ENCODE data around the gene CD37.
"Not testable (repeated sequence)": the region's sequence is repeated elsewhere in the genome, so short reads cannot be mapped to it uniquely, and the experiment has no call there.

The CD37 gene

DNA sequence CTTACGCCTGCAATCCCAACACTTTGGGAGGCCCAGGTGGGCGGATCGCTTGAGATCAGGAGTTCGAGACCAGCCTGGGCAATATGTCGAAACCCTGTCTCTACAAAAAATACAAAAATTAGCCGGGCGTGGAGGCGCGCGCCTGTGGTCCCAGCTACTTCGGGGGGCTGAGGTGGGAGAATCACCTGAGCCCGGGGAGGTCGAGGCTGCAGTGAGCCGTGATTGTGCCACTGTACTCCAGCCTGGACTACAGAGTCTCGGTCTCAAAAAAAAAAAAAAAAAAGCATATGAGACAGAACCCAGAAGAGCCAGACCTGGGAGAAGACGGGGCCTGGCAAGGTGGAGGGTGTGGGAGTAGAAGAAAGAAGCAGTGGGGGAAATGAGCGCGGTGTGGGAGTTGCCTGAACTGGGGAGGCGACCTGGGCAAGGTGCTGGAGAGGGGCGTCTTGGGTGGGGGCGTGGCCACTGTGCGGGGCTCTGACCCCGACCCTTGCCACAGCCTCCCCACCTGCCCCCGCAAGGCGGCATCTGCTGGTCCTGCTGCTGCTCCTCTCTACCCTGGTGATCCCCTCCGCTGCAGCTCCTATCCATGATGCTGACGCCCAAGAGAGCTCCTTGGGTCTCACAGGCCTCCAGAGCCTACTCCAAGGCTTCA, 29.0 kb downstream of the CD37 start:
- FAIRE-seq (no peak), DNase-seq (ENCODE audit: insufficient read length, low spot score) (no peak)
- no peak for TF ChIP-seq POLR2A (IDR thresholded peaks at IDR 0.05; ENCODE audit: low read depth, low read length)

DNA sequence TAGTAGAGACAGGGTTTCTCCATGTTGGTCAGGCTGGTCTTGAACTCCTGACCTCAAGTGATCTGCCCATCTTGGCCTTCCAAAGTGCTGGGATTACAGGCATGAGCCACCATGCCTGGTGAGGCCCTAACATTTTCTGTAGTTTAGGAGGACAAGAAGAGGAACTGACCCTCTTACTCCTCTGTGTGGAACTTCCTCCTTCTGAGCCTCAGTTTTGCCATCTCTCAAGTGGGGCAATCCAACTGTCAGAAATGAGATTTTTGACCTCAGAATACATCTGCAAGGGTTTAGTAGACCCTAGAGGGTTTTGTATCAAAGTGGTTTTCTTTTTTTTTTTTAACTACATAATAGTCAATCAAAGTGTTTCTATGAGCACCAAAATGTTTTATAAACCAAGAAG, 30.9 kb downstream of the CD37 start:
- DNase-seq (ENCODE audit: insufficient read length, low spot score) = no peak
- no peak for TF ChIP-seq POLR2A (IDR thresholded peaks at IDR 0.05; ENCODE audit: low read depth, low read length)
- FAIRE-seq = no peak

DNA sequence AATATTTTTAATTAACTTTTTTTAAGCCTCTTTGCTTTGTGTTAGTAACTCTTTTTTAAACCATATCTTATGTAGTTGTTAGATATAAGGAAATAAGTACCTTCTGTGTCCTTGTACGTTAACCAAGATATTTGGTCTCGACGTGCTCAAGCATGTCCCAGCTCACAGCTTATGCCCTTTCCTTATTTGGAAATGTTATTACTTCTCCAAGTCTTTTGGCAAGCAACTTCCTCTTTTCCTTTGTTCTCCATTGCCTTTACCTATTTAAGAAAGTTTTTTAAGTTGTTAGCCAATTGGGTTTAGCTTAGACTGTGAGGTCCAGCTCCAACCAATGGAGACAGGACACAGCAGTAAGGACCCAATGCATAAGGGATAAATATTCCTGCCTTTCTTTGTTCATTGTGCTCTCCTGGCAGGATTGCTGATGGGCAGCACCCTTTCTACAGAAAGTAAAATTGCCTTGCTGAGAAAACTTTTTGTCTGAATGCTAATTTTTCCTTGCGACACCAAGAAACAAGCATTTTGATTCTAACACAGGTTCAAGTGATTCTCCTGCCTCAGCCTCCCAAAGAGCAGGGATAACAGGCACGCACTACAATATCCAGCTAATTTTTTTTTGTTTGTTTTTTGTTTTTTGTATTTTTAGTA, 33.6 kb downstream of the CD37 start:
- FAIRE-seq (no peak), DNase-seq (ENCODE audit: insufficient read length, low spot score) (no peak)
- TF ChIP-seq POLR2A (IDR thresholded peaks at IDR 0.05; ENCODE audit: low read depth, low read length) = no peak

DNA sequence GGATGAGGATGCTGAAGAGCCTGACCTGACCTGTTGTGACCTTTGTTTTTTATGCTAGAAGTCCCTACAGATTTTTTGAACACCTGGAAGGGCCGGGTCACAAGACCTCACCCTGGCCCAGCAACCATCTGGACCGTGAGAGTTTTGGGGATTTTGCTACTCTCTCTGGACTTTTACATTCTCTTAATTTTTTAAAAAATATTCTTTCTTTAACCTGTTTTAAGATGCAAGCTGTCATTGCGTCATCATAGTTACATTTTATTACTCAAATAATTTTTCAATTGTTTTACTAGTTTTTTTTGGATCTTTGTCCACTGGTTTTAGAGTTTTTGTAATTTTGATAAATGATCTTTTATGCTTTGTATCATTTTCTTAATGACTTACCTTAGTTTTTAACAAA, 36.0 kb downstream of the CD37 start:
- no peak for TF ChIP-seq POLR2A (IDR thresholded peaks at IDR 0.05; ENCODE audit: low read depth, low read length)
- no peak for FAIRE-seq
- no peak for DNase-seq (ENCODE audit: insufficient read length, low spot score)

DNA sequence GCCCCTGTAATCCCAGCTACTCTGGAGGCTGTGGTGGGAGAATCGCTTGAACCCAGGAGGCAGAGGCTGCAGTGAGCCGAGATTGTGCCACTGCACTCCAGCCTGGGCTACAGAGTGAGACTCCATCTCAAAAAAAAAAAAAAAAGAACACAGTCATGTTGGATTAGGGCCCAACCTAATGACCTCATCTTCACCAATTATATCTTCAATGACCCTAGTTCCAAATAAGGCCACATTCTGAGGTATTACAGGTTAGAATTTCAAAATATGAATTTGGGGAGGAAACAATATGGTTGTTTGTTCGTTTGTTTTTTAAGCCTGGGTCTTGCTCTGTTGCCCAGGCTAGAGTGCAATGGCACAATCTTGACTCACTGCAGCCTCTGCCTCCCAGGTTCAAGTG, 38.0 kb downstream of the CD37 start:
- not testable (repeated sequence) for DNase-seq (ENCODE audit: insufficient read length, low spot score); FAIRE-seq

DNA sequence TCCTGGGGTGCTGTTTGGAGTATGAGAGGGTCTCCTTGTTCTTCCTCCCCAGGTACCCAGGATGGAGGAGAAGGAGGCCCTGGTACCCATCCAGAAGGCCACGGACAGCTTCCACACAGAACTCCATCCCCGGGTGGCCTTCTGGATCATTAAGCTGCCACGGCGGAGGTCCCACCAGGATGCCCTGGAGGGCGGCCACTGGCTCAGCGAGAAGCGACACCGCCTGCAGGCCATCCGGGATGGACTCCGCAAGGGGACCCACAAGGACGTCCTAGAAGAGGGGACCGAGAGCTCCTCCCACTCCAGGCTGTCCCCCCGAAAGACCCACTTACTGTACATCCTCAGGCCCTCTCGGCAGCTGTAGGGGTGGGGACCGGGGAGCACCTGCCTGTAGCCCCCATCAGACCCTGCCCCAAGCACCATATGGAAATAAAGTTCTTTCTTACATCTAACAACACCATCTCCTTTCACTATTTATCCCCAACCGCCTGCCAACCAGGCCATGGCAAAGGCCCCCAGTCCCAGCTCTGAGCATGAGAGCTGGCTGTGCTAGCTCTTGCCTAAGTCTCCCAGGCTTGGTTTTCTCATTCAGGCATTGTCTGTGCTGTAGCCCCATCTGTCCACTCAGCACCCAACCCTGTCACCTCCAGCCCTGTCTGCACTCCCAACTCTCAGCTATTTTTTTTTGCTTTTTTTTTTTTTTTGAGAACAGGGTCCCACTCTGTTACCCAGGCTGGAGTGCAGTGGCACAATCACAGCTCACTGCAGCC, 39.6 kb downstream of the CD37 start:
- FAIRE-seq = no peak

DNA sequence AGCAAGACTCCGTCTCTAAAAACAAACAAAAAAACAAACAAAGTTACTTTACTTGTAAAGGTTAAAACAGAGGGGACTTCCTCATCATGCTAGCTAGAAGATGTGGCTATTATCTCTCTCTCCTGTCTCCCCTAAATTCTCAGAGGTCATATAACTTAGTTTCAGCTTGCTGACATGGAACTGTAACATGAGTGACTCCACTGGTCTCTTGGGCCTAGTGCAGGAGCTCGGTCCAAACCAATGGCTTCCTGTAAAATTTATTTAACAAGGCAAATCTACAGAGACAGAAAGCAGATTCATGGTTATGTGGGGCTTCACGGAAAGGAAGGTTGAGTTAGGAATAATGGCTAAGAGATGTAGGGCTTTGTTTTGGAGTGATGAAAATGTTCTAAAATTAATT, 43.3 kb downstream of the CD37 start:
- FAIRE-seq = no peak
- TF ChIP-seq POLR2A (IDR thresholded peaks at IDR 0.05; ENCODE audit: low read depth, low read length) = no peak
- DNase-seq (ENCODE audit: insufficient read length, low spot score) = no peak

More for the DNA sequence above, 39.6 kb downstream of the CD37 start:
- DNase-seq (ENCODE audit: insufficient read length, low spot score) = no peak
- TF ChIP-seq POLR2A (IDR thresholded peaks at IDR 0.05; ENCODE audit: low read depth, low read length) = no peak

DNA sequence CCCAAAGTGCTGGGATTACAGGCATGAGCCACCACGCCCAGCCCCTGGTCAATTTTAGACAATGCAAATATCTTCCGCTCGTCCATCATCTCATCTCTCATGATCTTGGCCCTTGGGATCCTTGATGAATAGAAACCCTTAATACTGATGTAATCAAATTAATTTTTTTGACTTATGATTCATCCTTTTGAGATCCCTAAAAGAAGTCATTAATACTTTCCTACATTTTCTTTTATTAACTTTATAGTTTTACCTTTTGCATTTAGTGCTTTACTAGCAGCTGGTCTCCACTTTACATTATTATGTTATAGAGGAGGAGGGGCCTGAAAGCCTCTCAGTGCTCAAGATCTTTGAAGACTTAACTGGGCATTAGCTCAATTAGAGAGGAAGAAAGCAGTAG, 45.2 kb downstream of the CD37 start:
- DNase-seq (ENCODE audit: insufficient read length, low spot score) (no peak), FAIRE-seq (no peak)
- TF ChIP-seq POLR2A (IDR thresholded peaks at IDR 0.05; ENCODE audit: low read depth, low read length) = no peak

DNA sequence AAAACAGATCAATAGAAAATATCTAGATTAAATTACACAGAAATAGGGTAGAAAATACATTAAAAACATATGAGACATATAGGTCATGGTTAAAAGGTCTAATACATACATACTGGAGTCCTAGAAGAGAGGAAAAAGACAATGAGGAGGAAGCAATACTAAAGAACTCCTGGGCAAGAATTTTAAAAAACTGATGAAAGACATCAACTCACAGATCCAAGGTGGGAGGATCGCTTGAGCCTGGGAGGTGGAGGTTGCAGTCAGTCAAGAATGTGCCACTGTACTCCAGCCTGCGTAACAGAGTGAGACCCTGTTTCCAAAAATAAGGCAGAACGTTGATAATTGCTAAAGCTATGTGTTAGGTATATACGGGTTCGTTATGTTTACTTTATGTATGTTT, 47.4 kb downstream of the CD37 start:
- FAIRE-seq (no peak), DNase-seq (ENCODE audit: insufficient read length, low spot score) (no peak)
- TF ChIP-seq POLR2A (IDR thresholded peaks at IDR 0.05; ENCODE audit: low read depth, low read length) = no peak

DNA sequence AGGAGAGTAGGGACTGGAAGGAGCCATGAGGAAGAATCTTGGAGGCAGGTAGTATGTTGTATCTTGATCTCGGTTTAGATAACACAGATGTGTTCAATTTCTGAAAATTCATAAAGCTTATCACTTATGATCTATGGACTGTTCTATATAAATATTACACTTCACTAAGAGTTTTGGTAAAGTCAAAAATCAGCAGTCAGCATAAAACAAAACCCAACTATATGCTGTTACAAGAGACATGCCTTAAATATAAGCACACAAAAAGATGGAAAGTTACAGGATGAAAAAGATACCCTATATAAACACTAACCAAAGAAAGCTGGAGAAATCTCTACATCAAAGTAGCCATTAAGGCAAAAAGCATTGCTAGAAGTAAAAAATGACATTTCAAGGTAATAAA, 48.4 kb downstream of the CD37 start:
- FAIRE-seq (no peak), DNase-seq (ENCODE audit: insufficient read length, low spot score) (no peak)
- no peak for TF ChIP-seq POLR2A (IDR thresholded peaks at IDR 0.05; ENCODE audit: low read depth, low read length)

DNA sequence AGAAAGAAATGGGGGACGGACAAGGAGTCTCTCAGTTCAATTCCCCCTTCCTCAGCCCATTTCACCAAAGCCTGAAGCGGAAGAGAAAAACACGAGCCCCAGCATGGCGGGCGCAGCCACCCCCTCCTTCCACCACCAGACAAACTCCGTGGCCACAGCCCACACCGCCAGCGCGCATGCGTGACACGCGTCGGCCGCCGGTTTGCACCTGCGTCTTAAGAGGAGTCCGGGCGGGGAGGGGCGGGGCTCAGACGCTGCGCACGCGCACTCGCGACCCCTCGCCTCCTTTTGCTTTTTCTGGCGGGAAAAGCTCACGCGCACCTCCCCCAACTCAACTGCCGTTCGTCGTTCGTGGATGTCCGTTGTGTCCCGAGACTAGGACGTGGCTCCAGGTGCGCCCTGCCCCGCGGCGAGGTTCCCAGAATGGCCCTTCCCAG, 52.7 kb downstream of the CD37 start, which contains the start of gene KASH5:
TSS of gene KASH5 (plus strand) at position 314 of the 437 bp plus-strand sequence. CDS start 2,635 bp downstream, outside the sequence.
- TF ChIP-seq POLR2A (IDR thresholded peaks at IDR 0.05; ENCODE audit: low read depth, low read length) = no peak
- DNase-seq (ENCODE audit: insufficient read length, low spot score) (no peak), FAIRE-seq (no peak)

DNA sequence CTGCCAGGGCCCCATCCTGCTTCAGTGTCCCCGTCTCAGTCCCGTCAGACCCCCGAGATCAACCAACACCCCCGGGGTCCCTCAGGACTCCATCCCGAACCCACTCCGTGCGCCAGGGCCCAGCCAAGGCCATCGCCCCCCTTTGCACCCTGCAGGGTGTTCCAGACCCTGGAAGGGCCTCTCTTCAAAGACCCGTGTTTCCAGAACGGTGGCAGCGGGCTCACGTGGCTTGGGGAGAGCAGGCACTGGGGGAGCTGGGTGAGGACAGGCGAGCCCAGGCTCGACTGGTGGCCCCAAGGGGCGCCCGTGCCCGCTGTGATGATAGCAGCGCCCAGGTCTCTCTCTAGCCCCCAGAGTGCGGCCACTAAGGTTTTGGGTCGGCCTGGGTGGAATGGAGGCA, 54.2 kb downstream of the CD37 start:
- DNase-seq (ENCODE audit: insufficient read length, low spot score) (no peak), FAIRE-seq (no peak)

More for the DNA sequence above, 54.2 kb downstream of the CD37 start:
- no peak for TF ChIP-seq POLR2A (IDR thresholded peaks at IDR 0.05; ENCODE audit: low read depth, low read length)

Measured in H54 (cell line).